Activated gamma-delta T cell (primary cell): ENCODE measurements around the gene RAMP3.
"Not testable (repeated sequence)": the region's sequence is repeated elsewhere in the genome, so short reads cannot be mapped to it uniquely, and the experiment has no call there.

ENCODE experiments used
- DNase-seq: peaks from one replicate; lab custom pipeline; 2025; lab: John Stamatoyannopoulos, UW

Gene RAMP3

DNA sequence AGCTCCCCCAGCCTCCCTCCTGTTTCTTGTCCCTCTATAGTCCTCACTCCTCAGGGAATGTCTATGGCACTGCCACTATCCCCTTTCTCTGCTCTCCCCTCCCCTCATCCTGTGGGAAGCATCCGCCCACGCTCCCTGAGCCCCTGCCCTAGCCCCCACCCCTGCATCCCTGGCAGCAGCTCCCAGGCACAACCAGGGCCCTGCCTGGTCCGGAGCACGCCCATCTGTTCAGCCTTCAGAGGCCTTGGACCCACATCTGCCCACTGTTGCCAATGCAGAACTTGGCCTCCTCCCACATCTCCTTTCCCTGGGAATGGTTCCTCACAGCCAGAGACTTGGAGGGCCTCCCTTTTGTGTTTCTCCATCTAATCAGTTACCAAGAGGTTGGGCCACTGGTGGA, 25.7 kb upstream of the RAMP3 start:
- no peak for DNase-seq

DNA sequence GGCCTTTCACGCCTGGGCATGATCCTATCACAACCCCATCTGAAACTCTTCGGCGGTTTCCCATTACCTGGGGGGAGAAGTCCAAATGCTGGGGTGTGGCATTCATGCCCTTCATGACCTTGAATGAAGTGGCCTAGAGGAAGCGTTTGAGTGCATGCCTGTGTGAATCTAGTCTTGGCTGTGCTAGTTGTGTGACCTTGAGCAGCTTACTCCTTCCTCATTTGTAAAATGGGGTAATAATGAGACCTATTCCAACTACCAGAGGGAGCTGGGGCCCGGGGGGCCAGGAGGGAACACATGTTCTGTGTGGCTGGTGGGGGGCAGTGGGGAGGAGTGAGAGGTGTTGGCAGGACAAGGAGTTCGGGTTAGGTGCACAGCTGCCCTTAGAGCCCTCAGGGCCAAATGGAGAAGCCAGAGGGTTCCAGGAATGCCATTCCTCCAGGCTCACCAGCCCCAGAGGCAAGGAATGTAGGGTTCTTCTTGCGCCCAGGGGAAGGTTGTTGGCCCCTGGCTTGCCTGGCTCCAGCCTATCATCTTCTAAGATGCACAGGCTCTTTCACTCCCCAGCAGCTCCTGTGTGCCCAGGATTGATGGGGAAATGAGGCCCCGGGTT, 24.8 kb upstream of the RAMP3 start:
- DNase-seq, result no peak

DNA sequence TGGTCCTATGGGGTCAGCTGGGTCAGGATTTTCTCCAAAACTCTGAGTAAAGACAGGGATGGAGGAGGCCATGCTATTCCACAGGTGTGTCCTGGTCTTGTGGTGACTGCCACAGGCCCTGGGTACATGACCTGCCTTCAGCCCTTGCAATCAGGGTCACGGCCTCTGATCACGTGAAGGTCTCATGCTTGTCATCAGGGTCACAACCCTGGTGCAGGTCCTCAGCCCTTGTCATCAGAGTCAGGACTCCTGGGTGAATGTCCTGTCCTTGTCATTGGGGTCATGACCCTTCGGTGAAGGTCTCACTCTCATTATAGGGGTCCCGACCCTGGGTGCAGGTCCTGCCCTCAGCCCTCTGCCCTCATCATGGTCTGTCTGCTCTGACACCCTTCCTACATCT, 24.2 kb upstream of the RAMP3 start:
- no peak for DNase-seq

DNA sequence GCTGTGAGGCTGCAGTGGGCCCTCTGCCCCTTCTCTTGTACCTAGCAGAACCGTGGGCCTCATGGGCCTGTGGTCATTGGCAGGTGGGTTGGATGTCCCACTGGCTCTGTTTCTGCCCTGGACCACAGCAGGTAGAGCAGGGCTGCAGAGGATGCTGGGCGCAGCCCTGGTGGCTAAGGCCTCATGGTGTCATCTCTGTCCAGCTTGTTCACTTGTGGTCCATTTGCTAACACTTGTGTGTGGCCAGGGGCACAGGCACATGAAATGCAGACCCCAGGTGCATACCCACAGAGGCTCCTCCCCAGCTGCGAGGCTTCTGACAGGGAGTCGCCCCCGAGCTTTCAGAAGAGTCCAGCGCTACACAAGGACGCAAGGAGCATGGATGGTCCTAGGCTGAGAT, 23.7 kb upstream of the RAMP3 start:
- DNase-seq, result no peak

DNA sequence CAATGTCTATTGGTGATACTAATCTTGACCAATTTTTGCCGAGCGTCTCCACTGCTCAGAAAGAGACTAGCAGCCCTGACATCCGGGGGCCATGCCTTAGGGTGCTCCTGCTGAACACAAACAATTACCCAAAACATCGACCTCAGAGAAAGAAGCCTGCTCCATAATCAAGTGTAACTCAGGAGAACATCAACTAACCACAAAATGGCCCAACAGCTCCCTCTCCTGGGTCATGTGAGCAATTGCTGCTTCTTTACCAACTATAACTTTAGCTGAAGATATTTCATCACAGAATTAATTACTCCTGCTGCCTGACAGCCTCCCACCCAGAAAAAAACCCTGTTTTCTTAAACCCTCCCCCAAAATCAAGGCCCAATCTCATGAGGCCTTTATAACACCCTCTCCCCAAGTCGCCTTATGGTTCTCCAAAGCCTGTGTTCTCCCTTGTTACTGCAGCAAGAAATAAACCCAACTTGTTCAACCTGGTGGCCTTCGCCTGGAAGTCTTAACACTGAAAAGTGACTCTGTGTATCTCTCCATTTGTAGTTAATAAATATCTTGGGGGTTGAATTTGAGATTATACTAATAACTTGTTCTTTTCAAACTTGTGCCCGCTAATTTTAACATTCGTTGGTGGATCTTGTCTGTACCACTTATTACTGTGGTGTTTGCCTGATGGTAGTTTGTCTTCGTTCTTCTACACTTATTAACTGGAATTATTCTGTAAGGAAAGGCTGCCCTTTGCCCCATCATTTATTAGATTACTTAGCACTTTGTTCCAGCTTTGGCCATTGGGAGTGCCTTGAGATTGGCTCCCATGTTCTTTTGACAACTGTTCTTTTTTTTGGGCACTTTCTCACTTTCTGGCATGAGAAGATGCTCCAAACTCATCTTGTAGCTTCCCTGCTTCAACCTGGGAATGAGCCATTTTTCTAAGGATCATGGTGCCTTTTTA, 21.2 kb upstream of the RAMP3 start:
- no peak for DNase-seq

DNA sequence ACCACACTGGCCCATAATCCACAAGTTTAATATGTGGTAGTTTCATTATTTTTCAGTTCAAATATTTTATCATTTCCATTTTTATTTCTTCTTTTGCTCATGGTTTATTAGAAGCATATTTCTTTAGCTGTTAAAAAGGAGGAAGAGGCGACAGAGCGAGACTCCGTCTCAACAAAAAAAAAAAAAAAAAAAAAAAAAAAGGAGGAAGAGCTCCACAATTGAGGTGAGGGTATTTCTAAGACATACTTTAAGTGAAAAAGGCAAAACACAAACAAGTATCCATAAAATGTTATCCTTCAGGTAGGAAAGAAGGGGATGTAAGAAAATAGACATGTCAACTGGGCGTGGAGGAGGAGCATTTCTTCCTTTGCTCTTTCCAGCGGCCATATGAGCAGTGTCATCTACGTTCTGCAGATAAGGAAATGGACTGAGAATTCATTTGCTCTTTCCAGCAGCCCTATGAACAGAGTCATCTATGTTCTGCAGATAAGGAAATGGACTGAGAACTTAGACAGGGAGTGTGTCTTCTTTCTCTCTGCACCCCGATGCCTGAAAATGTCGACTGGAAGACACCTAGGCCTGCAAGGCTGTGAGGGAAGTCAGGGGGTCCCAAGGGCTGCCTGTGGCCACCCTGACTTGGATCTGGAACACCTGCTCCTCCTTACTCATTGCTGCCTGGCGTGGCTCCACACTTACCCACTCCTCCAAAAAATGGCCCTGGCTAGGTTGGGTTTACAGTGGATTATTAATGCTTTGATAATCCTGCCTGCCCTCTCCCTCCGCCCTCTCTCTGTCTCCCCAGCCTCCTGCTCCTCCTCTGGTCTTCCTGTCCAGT, 18.9 kb upstream of the RAMP3 start:
- DNase-seq, result no peak

DNA sequence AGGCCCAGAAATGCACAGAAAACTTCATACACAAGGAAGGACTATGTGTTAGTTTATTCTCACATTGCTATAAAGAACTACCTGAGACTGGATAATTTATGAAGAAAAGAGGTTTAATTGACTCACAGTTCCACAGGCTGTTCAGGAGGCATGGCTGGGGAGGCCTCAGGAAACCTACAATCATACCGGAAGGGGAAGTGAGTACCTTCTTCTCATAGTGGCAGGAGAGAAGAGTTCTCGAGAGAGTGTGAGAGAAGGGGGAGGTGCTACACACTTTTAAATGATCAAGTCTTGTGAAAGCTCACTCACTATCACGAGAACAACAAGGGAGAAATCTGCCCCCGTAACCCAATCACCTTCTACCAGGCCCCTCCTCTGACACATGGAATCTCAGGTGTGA, 16.8 kb upstream of the RAMP3 start:
- DNase-seq, result no peak

DNA sequence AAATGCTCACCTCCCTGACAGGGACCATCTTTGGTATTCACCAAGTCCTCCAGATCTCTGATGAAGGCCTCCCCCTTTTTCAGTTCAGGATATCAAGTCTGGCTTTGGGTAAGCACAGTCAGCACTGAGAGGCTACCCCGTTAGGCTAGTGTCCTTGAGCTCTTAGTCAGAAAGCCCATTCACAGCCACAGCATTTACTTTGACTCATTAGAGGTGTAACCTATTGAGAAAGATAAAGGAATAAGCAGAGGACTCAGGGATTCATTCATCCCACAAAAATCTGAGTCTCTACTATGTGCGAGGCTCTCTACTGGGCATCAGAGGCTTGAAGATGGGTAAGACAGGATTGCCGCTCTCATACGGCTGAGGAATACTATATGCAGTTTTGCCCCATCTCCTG, 14.0 kb upstream of the RAMP3 start:
- DNase-seq, result no peak

DNA sequence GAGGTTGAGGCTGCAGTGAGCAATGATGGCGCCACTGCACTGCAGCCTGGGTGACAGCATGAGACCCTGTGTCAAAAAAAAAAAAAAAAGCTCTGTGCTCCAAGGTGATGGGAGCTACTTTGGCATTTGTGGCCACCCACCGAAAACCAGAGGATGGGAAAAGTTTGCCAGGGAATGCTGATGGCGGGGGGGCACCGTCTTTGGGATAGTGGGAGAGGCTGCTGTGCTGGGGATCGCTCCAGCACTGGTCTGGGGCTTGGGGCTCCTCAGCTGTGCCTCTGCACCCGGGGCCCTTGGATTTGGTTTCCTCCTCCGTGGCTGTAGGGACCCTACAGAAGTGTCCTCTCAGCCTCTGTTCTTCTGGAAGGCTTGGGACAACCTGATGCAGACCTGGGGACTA, 11.7 kb upstream of the RAMP3 start:
- DNase-seq, result no peak

DNA sequence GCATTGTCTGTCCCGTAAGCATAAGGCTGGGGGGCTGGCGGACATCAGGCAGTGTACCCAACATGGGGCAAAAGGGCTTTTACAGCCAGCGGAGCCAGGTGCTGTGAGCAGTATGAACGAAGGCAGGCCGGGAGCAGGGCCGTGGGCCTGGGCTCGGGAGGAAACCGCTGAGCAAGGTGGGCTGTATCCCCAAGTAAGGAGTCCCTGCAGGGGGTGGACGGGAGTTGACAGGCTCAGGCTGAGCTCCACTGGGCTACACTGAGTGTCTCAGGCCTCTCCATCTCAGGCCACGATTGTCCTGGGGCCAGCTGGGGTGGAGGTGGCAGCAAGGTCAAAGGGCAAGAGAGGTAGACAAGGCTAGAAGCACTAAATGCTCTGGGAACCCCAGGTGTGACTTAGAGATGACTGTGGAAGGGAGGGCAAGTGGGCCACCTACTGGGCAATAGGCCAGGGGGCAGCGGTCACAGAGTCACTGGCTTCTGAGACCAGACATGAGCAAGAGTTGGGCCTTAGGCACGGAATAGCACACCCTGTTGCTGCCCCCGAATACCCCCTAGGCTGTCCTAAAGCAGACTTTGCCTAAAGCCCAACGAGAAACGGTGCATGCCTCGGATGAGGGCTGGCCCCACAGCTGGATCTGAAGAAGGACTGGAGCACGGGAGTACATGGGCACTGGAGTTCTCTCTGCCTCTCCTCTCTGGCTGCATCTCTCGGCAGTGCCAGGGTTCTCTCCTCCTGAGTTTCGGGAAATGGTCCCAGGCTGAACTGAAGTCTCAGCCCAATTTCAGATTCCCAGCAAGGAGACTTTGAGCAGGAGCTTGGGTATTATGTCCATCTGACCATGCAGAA, 10.8 kb upstream of the RAMP3 start:
- no peak for DNase-seq

DNA sequence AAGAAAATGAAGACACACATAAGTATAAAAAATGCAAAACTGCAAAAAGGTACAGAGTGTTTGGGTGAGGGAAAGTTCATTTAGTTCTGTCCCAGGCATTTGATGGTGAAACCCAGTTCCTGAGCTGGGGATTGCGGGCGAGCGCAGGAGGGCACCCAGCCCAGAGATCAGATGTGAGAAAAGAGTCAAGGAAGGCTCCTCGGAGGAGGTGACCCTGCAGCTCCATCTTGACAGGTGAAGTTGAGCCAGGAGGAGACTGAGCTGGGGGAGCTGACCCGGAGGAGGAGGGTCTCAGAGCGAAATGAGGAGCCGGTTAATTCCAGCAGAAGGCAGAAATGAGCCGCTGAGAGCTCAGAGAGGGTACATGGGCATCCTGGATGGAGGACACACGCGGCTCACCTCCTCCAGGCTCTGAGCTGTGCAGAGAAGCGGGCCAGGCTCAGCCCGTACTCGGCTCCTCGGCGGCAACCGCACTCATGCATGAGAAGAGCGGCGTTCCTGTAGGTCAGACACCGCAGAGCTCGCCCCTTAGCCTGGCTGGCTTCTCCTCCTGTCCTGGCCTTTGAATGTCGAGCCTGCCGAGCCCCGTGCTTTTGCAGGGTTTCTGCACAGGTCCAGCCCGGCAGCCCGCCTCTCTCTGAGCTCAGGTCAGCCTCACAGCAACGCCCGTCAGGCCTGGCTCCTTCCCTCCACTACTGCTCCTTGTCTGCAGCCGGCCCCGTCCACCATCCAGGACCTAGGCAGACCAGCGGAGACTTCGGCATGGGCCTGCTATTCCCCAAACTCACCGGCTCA, 9.5 kb upstream of the RAMP3 start:
- DNase-seq, result no peak

DNA sequence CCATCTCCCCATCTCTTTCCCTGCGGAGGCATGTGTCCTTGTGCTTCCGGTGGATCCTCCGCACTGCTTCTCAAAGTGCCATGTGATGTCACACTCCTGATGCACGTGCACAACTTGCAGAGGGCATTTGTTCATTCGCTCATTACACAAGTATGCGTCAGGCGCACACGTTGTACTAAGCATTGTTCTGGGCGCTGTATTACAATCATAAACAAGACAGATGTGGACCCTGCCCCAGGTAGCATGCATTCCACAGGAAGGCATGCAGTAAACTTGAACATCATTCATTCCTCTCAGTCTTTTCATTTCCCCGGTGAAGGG, 9.0 kb upstream of the RAMP3 start:
- DNase-seq, result no peak

DNA sequence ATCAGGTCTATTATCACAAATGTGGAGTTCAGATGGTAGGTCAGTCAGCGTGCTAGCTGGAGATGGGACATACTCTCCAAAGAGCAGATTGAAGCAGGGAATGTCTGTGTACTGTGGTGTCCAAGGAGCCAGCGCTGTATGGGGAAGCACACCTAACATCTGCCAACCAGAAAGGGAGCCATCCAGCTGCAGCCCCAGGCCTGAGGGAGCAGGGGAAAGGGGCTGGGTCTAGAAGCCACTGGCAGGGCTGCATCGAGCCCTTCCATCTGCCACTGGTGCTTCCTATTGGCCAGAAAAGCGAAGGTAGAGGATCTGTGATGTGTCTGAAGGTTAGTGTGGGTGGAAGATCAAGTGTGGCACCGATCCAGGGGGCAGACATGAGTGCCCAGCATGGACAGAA, 8.0 kb upstream of the RAMP3 start:
- DNase-seq, result no peak

DNA sequence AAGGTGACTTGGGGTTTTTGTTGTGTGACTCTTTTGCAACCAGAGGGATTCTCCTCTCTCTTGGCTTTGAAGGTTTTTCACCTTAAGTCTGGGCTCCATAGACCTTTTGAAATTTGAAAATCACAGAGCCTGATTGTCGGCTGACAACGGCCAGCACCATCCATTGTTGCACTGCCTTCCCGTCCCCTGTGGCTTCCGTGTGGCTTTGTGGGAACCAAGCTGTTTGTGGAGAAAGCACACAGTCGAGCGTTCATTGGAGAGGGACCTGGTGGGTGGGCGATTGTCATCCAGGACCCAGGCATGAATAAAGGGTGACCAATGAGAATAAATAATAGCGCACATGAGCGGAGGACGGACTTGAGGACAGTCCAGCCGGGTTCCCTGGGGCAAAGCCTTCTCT, 7.4 kb upstream of the RAMP3 start:
- no peak for DNase-seq

DNA sequence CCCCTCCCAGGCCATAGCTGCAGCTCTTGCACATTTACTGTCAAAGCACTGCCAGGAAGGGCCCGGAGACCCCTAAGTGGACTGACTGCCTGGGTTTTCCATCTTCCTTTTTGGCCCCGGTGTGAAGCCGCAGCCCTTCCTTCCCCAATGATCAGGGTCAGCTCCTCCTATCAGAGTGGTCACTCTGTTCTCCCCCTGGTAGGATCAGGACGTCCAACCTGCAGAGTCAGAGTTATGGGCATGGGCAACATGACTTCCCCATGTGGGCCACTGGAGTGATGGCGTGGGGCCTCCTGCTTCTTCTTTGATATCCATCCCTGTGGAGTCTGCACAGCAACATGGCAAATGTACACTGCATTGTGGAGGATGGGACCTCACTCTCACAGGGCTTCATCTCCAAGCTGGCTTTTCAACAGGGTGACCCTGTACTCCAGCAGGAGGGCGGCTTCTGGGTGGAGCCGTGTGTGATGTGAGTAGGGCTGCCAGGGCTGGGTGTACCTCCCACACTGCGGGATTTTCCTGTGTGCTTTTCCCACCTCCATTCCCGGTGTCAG, 6.4 kb upstream of the RAMP3 start:
- DNase-seq, result no peak

DNA sequence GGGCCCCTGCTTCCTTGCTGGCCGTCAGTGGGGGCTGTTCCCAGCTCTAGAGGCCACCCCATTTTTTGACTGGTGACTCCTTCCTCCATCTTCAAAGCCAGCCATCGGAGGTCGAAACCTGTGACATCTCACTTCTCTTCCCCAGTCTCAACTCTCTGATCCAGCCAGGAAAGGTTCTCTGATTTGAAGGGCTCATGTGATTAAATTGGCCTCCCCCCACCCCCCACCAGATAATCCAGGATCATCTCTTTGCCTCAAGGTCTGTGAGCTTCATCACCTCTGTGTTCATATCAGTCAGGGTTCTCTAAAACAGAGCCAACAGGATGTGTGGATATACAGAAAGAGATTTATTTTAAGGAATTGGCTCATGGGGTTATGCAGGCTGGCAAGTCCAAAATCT, 5.6 kb upstream of the RAMP3 start:
- no peak for DNase-seq

DNA sequence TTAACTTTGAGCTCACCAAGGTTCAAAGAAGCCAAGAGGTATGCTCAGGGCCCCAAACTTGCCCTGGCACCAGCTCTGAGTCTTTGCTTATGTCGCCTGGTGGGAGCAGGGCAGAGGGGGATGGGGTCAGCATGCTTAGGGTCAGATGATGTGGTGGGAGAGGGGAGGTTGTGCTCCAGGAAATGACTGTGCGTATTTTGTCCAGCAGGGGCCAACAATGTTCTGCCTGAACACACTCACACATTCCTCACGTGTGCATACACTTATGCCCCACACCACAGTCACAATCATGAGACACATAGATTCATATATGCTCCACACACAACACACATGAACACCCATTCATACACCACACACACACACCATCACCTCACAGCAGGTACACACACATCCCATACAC, 4.4 kb upstream of the RAMP3 start:
- no peak for DNase-seq

DNA sequence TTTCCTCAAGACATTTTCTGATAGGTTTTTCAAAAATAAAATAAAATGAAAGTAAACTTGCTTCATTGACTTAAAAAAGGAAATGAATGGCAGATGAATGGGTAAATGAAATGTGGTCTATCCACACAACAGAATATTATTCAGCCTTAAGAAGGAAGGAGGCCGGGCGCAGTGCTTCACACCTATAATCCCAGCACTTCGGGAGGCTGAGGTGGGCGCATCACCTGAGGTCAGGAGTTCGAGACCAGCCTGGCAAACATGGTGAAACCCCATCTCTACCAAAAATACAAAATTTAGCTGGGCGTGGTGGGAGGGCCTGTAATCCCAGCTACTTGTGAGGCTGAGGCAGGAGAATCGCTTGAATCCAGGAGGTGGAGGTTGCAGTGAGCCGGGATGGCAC, 3.7 kb upstream of the RAMP3 start:
- not testable (repeated sequence) for DNase-seq

DNA sequence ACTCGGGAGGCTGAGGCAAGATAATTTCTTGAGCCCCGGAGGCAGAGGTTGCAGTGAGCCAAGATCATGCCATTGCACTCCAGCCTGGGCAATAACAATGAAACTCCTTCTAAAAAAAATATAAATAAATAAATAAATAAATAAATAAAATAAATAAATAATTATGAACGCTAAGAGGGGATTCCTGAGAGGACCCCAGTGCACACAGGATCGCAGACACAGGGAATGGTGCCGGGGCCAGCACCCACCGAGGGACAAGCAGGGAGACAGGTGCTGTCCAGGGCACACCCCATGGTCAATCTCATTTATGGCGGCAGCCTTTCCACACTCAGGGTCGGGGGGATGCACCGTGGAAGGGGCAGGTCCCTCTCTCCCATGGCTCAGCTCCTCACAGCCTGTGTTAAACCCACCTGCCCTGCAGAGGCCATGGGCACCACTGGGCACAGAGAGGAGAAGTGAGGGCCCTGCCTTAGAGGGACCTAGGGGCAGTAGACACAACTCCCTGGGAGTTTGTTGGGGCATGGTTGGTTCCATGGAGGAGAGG, 2.2 kb upstream of the RAMP3 start:
- no peak for DNase-seq

DNA sequence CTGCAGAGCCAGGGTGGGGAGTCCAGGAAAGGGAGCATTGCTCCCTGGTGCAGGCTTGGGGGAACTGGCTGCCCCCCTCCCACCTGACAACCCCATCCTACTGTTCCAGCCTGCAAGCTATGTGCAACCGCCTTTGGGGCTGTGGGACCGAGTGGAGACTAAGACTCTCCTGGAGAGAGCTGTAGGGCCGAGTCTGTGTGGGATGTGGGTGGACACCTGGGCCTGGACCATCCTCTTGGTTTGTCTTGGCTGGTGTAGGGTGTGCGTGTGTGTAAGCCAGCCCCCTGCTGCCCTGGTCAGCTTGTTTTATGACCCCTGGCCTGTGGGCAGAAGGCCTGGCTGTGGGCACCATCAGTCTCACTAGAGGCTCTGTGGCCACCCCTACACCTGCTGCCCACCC, 1.6 kb upstream of the RAMP3 start:
- no peak for DNase-seq
